SKM-1 (cell line): ENCODE results near the gene DHX38.

ENCODE experiments used
- DNase-seq: peaks from one replicate; lab custom pipeline; 2025; ENCODE audit not compliant: unreplicated experiment; lab: John Stamatoyannopoulos, UW

The DHX38 gene

GRCh38 chr16:72162105-72162692, 68.6 kb downstream of the DHX38 start:
- no peak for DNase-seq
